Activated naive CD8-positive, alpha-beta T cell treated with anti-CD3 and anti-CD28 coated beads, Interleukin-2, amount 10 ng/mL, durations not matched to agents 7 days and 5 days (primary cell): ENCODE results near the gene OR4A15. TPM values are rescaled to one million over a fixed set of nuclear protein-coding genes. Genes with fewer than 3 reads are reported as not detected.

ENCODE experiments used
- ATAC-seq: fragments of 150-1000 bp; cut with Tn5 transposase; one replicate; pipeline ENCODE4 v1.10.0; 2021; ENCODE audit warnings: low read depth, moderate library complexity
- POLR2A ChIA-PET: fragments of 350-600 bp; sonication (Branson Sonifier 250); formaldehyde crosslinking; loops from one replicate; lab custom pipeline; 2021; ENCODE audit warnings: antibody characterized with exemption; lab: Charles Lee
- DNase-seq: peaks from one replicate; pipeline ENCODE4 v3.0.0; 2021
- H3K27ac Mint-ChIP-seq: one replicate; pipeline ENCODE4 v1.8.0; 2022; ENCODE audit warnings: mild to moderate bottlenecking, mixed read lengths
- H3K27me3 Mint-ChIP-seq: one replicate; pipeline ENCODE4 v1.8.0; 2022; ENCODE audit warnings: mild to moderate bottlenecking, moderate library complexity, mixed read lengths
- H3K36me3 Mint-ChIP-seq: one replicate; pipeline ENCODE4 v1.8.0; 2021; ENCODE audit warnings: mild to moderate bottlenecking, mixed read lengths
- H3K4me1 Mint-ChIP-seq: one replicate; pipeline ENCODE4 v1.8.0; 2021; ENCODE audit warnings: mixed read lengths
- H3K4me3 Mint-ChIP-seq: one replicate; pipeline ENCODE4 v1.8.0; 2022; ENCODE audit warnings: mild to moderate bottlenecking, moderate library complexity, mixed read lengths
- H3K9me3 Mint-ChIP-seq: one replicate; pipeline ENCODE4 v1.8.0; 2021; ENCODE audit warnings: mixed read lengths
- total RNA-seq, 2 experiments: library from RNA; stranded (reverse); gene quantifications; one replicate each; pipeline ENCODE4 v1.2.3, GENCODE V29; 2021

The OR4A15 gene
- not detected for total RNA-seq

DNA sequence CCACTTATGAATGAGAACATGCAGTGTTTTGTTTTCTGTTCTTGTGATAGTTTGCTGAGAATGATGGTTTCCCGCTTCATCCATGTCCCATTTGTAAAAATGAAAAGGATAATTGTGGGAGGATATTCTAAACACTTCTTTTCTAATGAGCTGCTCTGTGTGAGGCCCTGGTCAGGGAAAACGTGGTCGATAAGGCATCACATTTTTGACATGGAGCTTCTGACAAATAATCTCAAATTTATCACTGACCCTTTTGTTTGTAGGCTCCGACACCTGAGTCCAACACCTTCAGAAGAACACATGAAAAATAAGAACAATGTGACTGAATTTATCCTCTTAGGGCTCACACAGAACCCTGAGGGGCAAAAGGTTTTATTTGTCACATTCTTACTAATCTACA, at the start of gene OR4A15:
Gene OR4A15, plus strand, starts transcription at position 301 of the 400 bp plus-strand sequence. Its CDS starts 0 bp downstream, at position 301.
- no peak within 1 kb of the TSS for H3K27ac Mint-ChIP-seq
- no peaks in the 10 kb centered on the region for H3K4me1 Mint-ChIP-seq
- POLR2A ChIA-PET: no interaction called here
- H3K4me3 Mint-ChIP-seq: no peak within 1 kb of the TSS
- DNase-seq (no peak), ATAC-seq (no peak)
- H3K36me3 Mint-ChIP-seq: no peaks in the 10 kb centered on the region
- peaks cover 7% of the 10 kb centered on the region for H3K9me3 Mint-ChIP-seq
- no peaks in the 10 kb centered on the region for H3K27me3 Mint-ChIP-seq

GRCh38 chr11:55324500-55324899, 43.3 kb upstream of the OR4A15 start:
- Mint-ChIP-seq H3K27me3 (no peaks in the 10 kb centered on the region), H3K4me1 (no peaks in the 10 kb centered on the region), H3K9me3 (peaks cover 8% of the 10 kb centered on the region), H3K4me3 (no peak overlapping the region), H3K27ac (no peak overlapping the region), H3K36me3 (no peaks in the 10 kb centered on the region)
- no peak for ATAC-seq
- POLR2A ChIA-PET: no interaction called here
- DNase-seq: no peak

GRCh38 chr11:55342901-55343300, 24.9 kb upstream of the OR4A15 start, which contains the start of gene OR4A16:
Gene OR4A16 (plus strand): TSS chr11:55343201. CDS start chr11:55343201, 0 bp downstream.
- Mint-ChIP-seq H3K9me3 (peaks cover 25% of the 10 kb centered on the region), H3K4me3 (no peak within 1 kb of the TSS), H3K36me3 (no peaks in the 10 kb centered on the region), H3K4me1 (no peaks in the 10 kb centered on the region), H3K27me3 (no peaks in the 10 kb centered on the region), H3K27ac (no peak within 1 kb of the TSS)
- no peak for DNase-seq
- no peak for ATAC-seq
- POLR2A ChIA-PET: no interaction called here

DNA sequence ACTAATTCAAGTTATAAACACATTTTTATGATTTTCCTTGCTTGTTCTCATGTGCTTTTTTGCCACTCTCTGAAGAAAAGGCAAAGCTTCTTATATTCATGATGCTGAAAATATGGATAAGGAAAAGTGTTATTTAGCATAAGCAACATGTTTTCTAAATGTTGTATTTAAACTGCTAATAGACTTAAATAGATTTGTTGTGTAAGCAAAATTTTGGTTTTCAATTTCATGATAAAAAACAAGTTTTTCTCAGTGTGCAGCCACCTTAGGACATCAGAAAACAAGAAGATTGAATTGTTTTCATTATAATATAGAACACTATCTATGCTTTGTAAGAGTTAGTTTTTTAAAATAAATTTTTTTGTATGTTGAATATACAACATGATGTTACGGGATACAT, 22.5 kb upstream of the OR4A15 start:
- Mint-ChIP-seq H3K27me3 (no peaks in the 10 kb centered on the region), H3K36me3 (no peaks in the 10 kb centered on the region), H3K4me3 (no peak overlapping the region), H3K4me1 (no peaks in the 10 kb centered on the region), H3K27ac (no peak overlapping the region), H3K9me3 (peaks cover 25% of the 10 kb centered on the region)
- no peak for ATAC-seq
- no peak for DNase-seq
- POLR2A ChIA-PET: no interaction called here

DNA sequence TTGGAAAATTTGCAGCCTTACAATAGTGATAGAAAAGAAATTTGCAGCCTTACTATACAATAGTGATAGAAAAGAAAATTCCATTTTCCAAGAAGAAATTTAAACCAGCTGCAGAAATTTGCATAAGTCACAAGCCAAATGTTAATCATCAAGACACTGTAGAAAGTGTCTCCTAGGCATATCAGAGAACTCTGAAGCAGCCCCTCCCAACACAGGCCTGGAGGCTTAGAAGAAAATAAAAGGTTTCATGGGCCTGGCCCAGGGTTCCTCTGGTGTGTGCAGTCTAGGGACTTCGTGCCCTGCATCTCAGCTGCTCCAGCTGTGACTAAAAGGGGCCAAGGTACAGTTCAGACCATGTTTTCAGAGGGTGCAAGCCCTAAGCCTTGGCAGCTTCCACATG, 18.7 kb upstream of the OR4A15 start:
- no peak for ATAC-seq
- Mint-ChIP-seq H3K27ac (no peak overlapping the region), H3K4me1 (no peaks in the 10 kb centered on the region), H3K9me3 (peaks cover 11% of the 10 kb centered on the region), H3K36me3 (no peaks in the 10 kb centered on the region), H3K4me3 (no peak overlapping the region), H3K27me3 (no peaks in the 10 kb centered on the region)
- POLR2A ChIA-PET: no interaction called here
- no peak for DNase-seq

DNA sequence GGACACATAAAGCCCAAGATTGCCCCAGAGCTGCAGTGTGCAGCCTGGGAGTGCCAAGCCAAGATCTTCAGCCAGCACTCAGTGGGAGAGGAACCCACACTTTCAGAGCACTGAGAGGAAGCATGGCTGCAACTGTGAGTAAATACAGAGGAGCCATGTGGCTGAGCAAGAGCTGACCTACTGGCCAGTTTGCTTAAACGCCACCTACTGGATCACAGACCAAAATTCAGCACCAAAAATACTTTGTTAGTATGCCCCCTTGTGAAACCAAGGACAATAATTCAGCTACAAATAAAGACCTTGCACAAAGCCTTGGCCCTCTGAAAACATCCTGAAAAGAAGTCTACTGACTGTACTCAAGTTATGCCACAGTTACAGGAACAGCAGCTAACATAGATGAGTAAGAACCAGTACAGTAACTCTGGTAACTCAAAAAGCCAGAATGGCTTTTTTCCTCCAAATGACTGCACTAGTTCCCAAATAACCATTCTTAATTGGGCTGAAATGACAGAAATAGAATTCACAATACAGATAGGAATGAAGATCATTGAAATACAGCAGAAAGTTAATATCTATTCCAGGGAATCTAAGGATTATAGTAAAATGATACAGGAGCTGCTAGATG, 10.1 kb upstream of the OR4A15 start:
- Mint-ChIP-seq H3K4me1 (no peaks in the 10 kb centered on the region), H3K9me3 (peaks cover 13% of the 10 kb centered on the region), H3K27ac (no peak overlapping the region), H3K36me3 (no peaks in the 10 kb centered on the region), H3K27me3 (no peaks in the 10 kb centered on the region), H3K4me3 (no peak overlapping the region)
- ATAC-seq (no peak), DNase-seq (no peak)
- POLR2A ChIA-PET: no interaction called here

GRCh38 chr11:55401011-55401410, 33.2 kb downstream of the OR4A15 start:
- H3K27ac Mint-ChIP-seq: no peak overlapping the region
- no peak overlapping the region for H3K4me3 Mint-ChIP-seq
- peaks cover 1% of the 10 kb centered on the region for H3K36me3 Mint-ChIP-seq
- DNase-seq (no peak), ATAC-seq (no peak)
- POLR2A ChIA-PET: no interaction called here
- no peaks in the 10 kb centered on the region for H3K4me1 Mint-ChIP-seq
- H3K9me3 Mint-ChIP-seq: peaks cover 17% of the 10 kb centered on the region
- H3K27me3 Mint-ChIP-seq: no peaks in the 10 kb centered on the region

Other genes starting within 250 kb of the OR4A15 start
- gene TRIM48, start 105.8 kb upstream of the OR4A15 start, total RNA-seq: not detected
- not detected for gene OR4A16, start 24.8 kb upstream of the OR4A15 start, total RNA-seq
- not detected for gene OR4C15, start 186.5 kb downstream of the OR4A15 start, total RNA-seq
- not detected for gene OR4C16, start 204.2 kb downstream of the OR4A15 start, total RNA-seq
- not detected for gene OR4C11, start 239.7 kb downstream of the OR4A15 start, total RNA-seq